ENCODE measurements around the gene DAPK2.

DNA sequence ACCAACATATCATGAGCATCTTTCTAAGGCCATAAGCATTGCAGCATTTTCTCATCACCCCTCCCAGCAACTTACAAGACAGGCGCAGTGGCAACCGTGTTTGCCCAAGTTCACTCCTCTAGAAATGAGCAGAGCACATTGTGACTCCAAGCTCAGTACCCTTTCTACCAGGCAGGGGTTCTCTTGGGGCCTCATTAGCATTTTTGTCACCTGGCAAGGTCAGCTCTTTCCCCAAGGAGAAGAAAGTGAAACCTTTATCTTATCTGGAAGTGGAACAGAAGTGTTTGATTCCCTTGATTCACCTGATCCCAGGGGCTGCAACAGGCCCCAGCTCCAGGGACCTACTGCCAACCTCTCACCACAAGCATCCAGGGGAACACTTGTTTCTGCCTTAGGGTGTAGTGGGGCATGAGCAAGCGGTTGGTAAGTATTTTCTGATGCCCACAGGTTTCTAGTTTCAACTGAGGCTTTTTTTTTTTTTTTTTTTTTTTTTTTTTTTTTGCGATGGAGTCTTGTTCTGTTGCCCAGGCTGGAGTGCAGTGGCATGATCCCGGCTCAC, 168.5 kb downstream of the DAPK2 start:
- TF ChIP-seq, protein P1, sequence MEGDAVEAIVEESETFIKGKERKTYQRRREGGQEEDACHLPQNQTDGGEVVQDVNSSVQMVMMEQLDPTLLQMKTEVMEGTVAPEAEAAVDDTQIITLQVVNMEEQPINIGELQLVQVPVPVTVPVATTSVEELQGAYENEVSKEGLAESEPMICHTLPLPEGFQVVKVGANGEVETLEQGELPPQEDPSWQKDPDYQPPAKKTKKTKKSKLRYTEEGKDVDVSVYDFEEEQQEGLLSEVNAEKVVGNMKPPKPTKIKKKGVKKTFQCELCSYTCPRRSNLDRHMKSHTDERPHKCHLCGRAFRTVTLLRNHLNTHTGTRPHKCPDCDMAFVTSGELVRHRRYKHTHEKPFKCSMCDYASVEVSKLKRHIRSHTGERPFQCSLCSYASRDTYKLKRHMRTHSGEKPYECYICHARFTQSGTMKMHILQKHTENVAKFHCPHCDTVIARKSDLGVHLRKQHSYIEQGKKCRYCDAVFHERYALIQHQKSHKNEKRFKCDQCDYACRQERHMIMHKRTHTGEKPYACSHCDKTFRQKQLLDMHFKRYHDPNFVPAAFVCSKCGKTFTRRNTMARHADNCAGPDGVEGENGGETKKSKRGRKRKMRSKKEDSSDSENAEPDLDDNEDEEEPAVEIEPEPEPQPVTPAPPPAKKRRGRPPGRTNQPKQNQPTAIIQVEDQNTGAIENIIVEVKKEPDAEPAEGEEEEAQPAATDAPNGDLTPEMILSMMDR (IDR thresholded peaks at IDR 0.05): no peak
- TF ChIP-seq POLR2A (IDR thresholded peaks at IDR 0.05): no peak
- no peak for TF ChIP-seq EP300 (IDR thresholded peaks at IDR 0.05)
